Measurements from ENCODE around the gene FOCAD.

GRCh38 chr9:20832775-20833174, 148.7 kb downstream of the FOCAD start:
- TF ChIP-seq CTCF (conservative IDR thresholded peaks at IDR 0.05; ENCODE audit: low read depth, low read length) (no peak), EZH2phosphoT487 (IDR thresholded peaks at IDR 0.05; ENCODE audit: borderline replicate concordance, low read length) (no peak), EZH2 (IDR thresholded peaks at IDR 0.05; ENCODE audit: low read length, unreplicated experiment) (no peak)

Data from PC-3 (cell line).